ENCODE data around the gene HFE. TPM values are rescaled to one million over a fixed set of nuclear protein-coding genes. Genes with fewer than 3 reads are reported as not detected.

HFE gene
- total and polyA plus RNA-seq, 2 of the 13 experiments (the other 11 are each of a cell fraction or from before 2014, with no cell fraction given) = 3.7 to 6.3 TPM

DNA sequence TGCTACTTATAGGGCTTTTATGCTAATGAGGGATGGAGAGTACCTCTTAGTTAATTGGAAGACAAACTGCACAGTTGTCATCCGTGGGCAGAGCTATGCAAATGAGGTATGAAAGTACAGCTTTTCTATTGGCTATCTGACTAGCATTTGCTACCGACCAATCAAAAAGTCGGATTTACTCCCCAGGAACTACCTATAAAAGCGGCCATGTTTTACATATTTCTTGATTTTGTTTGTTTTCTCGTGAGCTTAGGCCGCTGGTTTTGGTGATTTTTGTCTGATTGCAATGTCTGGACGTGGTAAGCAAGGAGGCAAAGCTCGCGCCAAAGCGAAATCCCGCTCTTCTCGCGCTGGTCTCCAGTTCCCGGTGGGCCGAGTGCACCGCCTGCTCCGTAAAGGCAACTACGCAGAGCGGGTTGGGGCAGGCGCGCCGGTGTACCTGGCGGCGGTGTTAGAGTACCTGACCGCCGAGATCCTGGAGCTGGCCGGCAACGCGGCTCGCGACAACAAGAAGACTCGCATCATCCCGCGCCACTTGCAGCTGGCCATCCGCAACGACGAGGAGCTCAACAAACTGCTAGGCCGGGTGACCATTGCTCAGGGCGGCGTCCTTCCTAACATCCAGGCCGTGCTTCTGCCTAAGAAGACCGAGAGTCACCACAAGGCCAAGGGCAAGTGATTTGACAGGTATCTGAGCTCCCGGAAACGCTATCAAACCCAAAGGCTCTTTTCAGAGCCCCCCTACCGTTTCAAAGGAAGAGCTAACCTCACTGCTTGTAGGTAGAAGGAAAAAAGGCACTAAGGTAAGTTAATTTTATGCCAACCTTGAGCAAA lies 36.9 kb downstream of the HFE start (continued):
- TF ChIP-seq ZNF513 (CRISPR knock-in tag; conservative IDR thresholded peaks at IDR 0.05) (no peak), ATF2 (CRISPR knock-in tag; IDR thresholded peaks at IDR 0.05) (no peak; the same call in 1 of the 2 replicates), UBTF (CRISPR knock-in tag; IDR thresholded peaks at IDR 0.05) (peak; percentile 95), ZNF468 (CRISPR knock-in tag; IDR thresholded peaks at IDR 0.05) (no peak), SALL2 (CRISPR knock-in tag; IDR thresholded peaks at IDR 0.05) (peak; percentile 98), DMAP1 (CRISPR knock-in tag; IDR thresholded peaks at IDR 0.05) (peak; percentile 78), RARG (CRISPR knock-in tag; IDR thresholded peaks at IDR 0.05; ENCODE audit: low read depth) (no peak), KAT2B (IDR thresholded peaks at IDR 0.05; ENCODE audit: borderline replicate concordance, low read depth, low read length) (no peak), HNF1B (CRISPR knock-in tag; IDR thresholded peaks at IDR 0.05) (peak; percentile 39; the same call in 1 of the 2 replicates), ZBTB10 (CRISPR knock-in tag; IDR thresholded peaks at IDR 0.05; ENCODE audit: borderline replicate concordance) (peak; percentile 68), HDAC1 (CRISPR knock-in tag; IDR thresholded peaks at IDR 0.05) (peak; percentile 91), KLF9 (CRISPR knock-in tag; IDR thresholded peaks at IDR 0.05; ENCODE audit: low read depth) (no peak; the same call in 1 of the 2 replicates), TEAD3 (CRISPR knock-in tag; optimal IDR thresholded peaks at IDR 0.05; ENCODE audit: borderline replicate concordance) (peak; percentile 43), ZKSCAN5 (CRISPR knock-in tag; IDR thresholded peaks at IDR 0.05) (no peak), IRF2 (CRISPR knock-in tag; IDR thresholded peaks at IDR 0.05) (peak; percentile 71)
- TF ChIP-seq, protein P1, sequence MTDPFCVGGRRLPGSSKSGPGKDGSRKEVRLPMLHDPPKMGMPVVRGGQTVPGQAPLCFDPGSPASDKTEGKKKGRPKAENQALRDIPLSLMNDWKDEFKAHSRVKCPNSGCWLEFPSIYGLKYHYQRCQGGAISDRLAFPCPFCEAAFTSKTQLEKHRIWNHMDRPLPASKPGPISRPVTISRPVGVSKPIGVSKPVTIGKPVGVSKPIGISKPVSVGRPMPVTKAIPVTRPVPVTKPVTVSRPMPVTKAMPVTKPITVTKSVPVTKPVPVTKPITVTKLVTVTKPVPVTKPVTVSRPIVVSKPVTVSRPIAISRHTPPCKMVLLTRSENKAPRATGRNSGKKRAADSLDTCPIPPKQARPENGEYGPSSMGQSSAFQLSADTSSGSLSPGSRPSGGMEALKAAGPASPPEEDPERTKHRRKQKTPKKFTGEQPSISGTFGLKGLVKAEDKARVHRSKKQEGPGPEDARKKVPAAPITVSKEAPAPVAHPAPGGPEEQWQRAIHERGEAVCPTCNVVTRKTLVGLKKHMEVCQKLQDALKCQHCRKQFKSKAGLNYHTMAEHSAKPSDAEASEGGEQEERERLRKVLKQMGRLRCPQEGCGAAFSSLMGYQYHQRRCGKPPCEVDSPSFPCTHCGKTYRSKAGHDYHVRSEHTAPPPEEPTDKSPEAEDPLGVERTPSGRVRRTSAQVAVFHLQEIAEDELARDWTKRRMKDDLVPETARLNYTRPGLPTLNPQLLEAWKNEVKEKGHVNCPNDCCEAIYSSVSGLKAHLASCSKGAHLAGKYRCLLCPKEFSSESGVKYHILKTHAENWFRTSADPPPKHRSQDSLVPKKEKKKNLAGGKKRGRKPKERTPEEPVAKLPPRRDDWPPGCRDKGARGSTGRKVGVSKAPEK (CRISPR knock-in tag; IDR thresholded peaks at IDR 0.05; ENCODE audit: borderline replicate concordance) = no peak
